WTC11 (cell line): ENCODE data around the gene RPN1. TPM values are rescaled to one million over a fixed set of nuclear protein-coding genes. Genes with fewer than 3 reads are reported as not detected.

Experiments
- ATAC-seq: fragments of 200-7000 bp; cut with Tn5 transposase; 2 replicates; pipeline ENCODE4 v1.10.0; 2021; ENCODE audit warnings: mild to moderate bottlenecking, moderate library complexity
- CTCF ChIA-PET: fragments of 300-600 bp; sonication (Branson Sonifier 250); formaldehyde crosslinking; loops from one replicate; lab custom pipeline; 2021; ENCODE audit warnings: antibody characterized with exemption; lab: Charles Lee
- POLR2A ChIA-PET: fragments of 350-600 bp; sonication (Branson Sonifier 250); formaldehyde crosslinking; loops from one replicate; lab custom pipeline; 2021; ENCODE audit warnings: antibody characterized with exemption; lab: Charles Lee
- DNase-seq: peaks from one replicate; pipeline ENCODE4 v3.0.0; 2021; ENCODE audit warnings: low spot score
- H3K27ac Mint-ChIP-seq: 2 replicates; pipeline ENCODE4 v1.8.0; 2021; ENCODE audit warnings: mixed read lengths
- H3K27me3 Mint-ChIP-seq: 2 replicates; pipeline ENCODE4 v1.8.0; 2021; ENCODE audit warnings: low read depth, mild to moderate bottlenecking, moderate library complexity, mixed read lengths
- H3K36me3 Mint-ChIP-seq: 2 replicates; pipeline ENCODE4 v1.8.0; 2021; ENCODE audit warnings: mixed read lengths
- H3K4me1 Mint-ChIP-seq: 2 replicates; pipeline ENCODE4 v1.8.0; 2022; ENCODE audit warnings: mixed read lengths
- H3K4me3 Mint-ChIP-seq: 2 replicates; pipeline ENCODE4 v1.8.0; 2021; ENCODE audit warnings: mild to moderate bottlenecking, moderate library complexity, mixed read lengths
- H3K9me3 Mint-ChIP-seq: 2 replicates; pipeline ENCODE4 v1.8.0; 2021; ENCODE audit warnings: mixed read lengths
- ARID4B ChIP-seq: sonication (generic); formaldehyde crosslinking; IDR thresholded peaks from 2 replicates; pipeline ENCODE4 v1.8.0; 2023; ENCODE audit warnings: missing genetic modification reagents, mild to moderate bottlenecking, borderline replicate concordance
- EMX1 ChIP-seq: fragments of 250-450 bp; sonication (Bioruptor Pico); IDR thresholded peaks from 2 replicates; pipeline ENCODE4 v1.8.0; 2021; ENCODE audit warnings: mild to moderate bottlenecking
- ETV6 ChIP-seq: sonication (generic); formaldehyde crosslinking; IDR thresholded peaks from 2 replicates; pipeline ENCODE4 v1.8.1; 2022; ENCODE audit warnings: mild to moderate bottlenecking, missing genetic modification reagents
- FOXJ3 ChIP-seq: sonication (generic); formaldehyde crosslinking; IDR thresholded peaks from 2 replicates; pipeline ENCODE4 v1.9.0; 2021; ENCODE audit warnings: missing genetic modification reagents, mild to moderate bottlenecking, borderline replicate concordance
- FOXK1 ChIP-seq: sonication (generic); formaldehyde crosslinking; IDR thresholded peaks from 2 replicates; pipeline ENCODE4 v1.8.0; 2022; ENCODE audit warnings: mild to moderate bottlenecking, moderate library complexity, missing genetic modification reagents
- GTF2I ChIP-seq: fragments of 250-450 bp; sonication (Bioruptor Pico); conservative IDR thresholded peaks from 2 replicates; pipeline ENCODE4 v1.4.0; 2021; ENCODE audit warnings: mild to moderate bottlenecking
- IRF1 ChIP-seq: sonication (generic); formaldehyde crosslinking; IDR thresholded peaks from 2 replicates; pipeline ENCODE4 v1.8.0; 2023; ENCODE audit warnings: missing genetic modification reagents
- IRF2 ChIP-seq: sonication (generic); formaldehyde crosslinking; IDR thresholded peaks from 2 replicates; pipeline ENCODE4 v1.8.0; 2022; ENCODE audit warnings: low read depth, missing genetic modification reagents, borderline replicate concordance
- JUN ChIP-seq: sonication (generic); formaldehyde crosslinking; IDR thresholded peaks from 2 replicates; pipeline ENCODE4 v1.8.0; 2023; ENCODE audit warnings: mild to moderate bottlenecking, missing genetic modification reagents
- MYBL2 ChIP-seq: sonication (generic); formaldehyde crosslinking; IDR thresholded peaks from 2 replicates; pipeline ENCODE4 v1.8.1; 2023; ENCODE audit warnings: mild to moderate bottlenecking, moderate library complexity, missing genetic modification reagents
- NR3C1 ChIP-seq: sonication (generic); formaldehyde crosslinking; conservative IDR thresholded peaks from 2 replicates; pipeline ENCODE4 v1.8.1; 2023; ENCODE audit warnings: low read depth, mild to moderate bottlenecking, missing genetic modification reagents
- RELA ChIP-seq: sonication (generic); formaldehyde crosslinking; IDR thresholded peaks from 2 replicates; pipeline ENCODE4 v1.8.1; 2022; ENCODE audit warnings: missing genetic modification reagents, mild to moderate bottlenecking, borderline replicate concordance
- RORB ChIP-seq: fragments of 250-450 bp; sonication (Bioruptor Pico); IDR thresholded peaks from 2 replicates; pipeline ENCODE4 v1.9.0; 2021; ENCODE audit warnings: mild to moderate bottlenecking
- SMAD3 ChIP-seq: sonication (generic); formaldehyde crosslinking; IDR thresholded peaks from 2 replicates; pipeline ENCODE4 v1.8.0; 2022; ENCODE audit warnings: missing genetic modification reagents, mild to moderate bottlenecking, borderline replicate concordance
- SOX15 ChIP-seq: fragments of 250-450 bp; sonication (Bioruptor Pico); IDR thresholded peaks from 2 replicates; pipeline ENCODE4 v1.9.0; 2021; ENCODE audit warnings: mild to moderate bottlenecking
- TCF7 ChIP-seq: sonication (generic); formaldehyde crosslinking; IDR thresholded peaks from 2 replicates; pipeline ENCODE4 v1.8.0; 2022; ENCODE audit warnings: mild to moderate bottlenecking, low read depth, missing genetic modification reagents, moderate library complexity
- ZNF219 ChIP-seq: sonication (generic); formaldehyde crosslinking; IDR thresholded peaks from 2 replicates; pipeline ENCODE4 v1.8.0; 2023; ENCODE audit warnings: missing genetic modification reagents, mild to moderate bottlenecking, borderline replicate concordance
- ZNF317 ChIP-seq: sonication (generic); formaldehyde crosslinking; IDR thresholded peaks from 2 replicates; pipeline ENCODE4 v1.8.1; 2023; ENCODE audit warnings: low read depth, mild to moderate bottlenecking, moderate library complexity, missing genetic modification reagents, borderline replicate concordance
- ZNF396 ChIP-seq: fragments of 250-450 bp; sonication (Bioruptor Pico); IDR thresholded peaks from 2 replicates; pipeline ENCODE4 v1.8.0; 2021; ENCODE audit warnings: mild to moderate bottlenecking, moderate library complexity, borderline replicate concordance
- ZNF416 ChIP-seq: fragments of 250-450 bp; sonication (Bioruptor Pico); IDR thresholded peaks from 2 replicates; pipeline ENCODE4 v1.9.0; 2021; ENCODE audit warnings: mild to moderate bottlenecking, inconsistent platforms
- ZSCAN18 ChIP-seq: fragments of 250-450 bp; sonication (Bioruptor Pico); IDR thresholded peaks from 2 replicates; pipeline ENCODE4 v2.1.2; 2022; ENCODE audit warnings: mild to moderate bottlenecking, moderate library complexity
- total RNA-seq: library from RNA; stranded (reverse); gene quantifications from 3 replicates; pipeline ENCODE4 v1.2.3, GENCODE V29; 2021
- TF ChIP-seq, protein P1 (sequence below): sonication (generic); formaldehyde crosslinking; IDR thresholded peaks from 2 replicates; pipeline ENCODE4 v1.8.0; 2022; ENCODE audit warnings: mild to moderate bottlenecking, missing genetic modification reagents
- TF ChIP-seq, protein P2 (sequence below): sonication (generic); formaldehyde crosslinking; IDR thresholded peaks from 2 replicates; pipeline ENCODE4 v1.8.1; 2022; ENCODE audit warnings: low read depth, mild to moderate bottlenecking, moderate library complexity, missing genetic modification reagents, borderline replicate concordance
- TF ChIP-seq, protein P3 (sequence below): sonication (generic); formaldehyde crosslinking; IDR thresholded peaks from 2 replicates; pipeline ENCODE4 v1.8.1; 2023; ENCODE audit warnings: mild to moderate bottlenecking, missing genetic modification reagents, borderline replicate concordance

RPN1 gene
- total RNA-seq, 1 experiment from 2014 or later: 160 TPM

DNA sequence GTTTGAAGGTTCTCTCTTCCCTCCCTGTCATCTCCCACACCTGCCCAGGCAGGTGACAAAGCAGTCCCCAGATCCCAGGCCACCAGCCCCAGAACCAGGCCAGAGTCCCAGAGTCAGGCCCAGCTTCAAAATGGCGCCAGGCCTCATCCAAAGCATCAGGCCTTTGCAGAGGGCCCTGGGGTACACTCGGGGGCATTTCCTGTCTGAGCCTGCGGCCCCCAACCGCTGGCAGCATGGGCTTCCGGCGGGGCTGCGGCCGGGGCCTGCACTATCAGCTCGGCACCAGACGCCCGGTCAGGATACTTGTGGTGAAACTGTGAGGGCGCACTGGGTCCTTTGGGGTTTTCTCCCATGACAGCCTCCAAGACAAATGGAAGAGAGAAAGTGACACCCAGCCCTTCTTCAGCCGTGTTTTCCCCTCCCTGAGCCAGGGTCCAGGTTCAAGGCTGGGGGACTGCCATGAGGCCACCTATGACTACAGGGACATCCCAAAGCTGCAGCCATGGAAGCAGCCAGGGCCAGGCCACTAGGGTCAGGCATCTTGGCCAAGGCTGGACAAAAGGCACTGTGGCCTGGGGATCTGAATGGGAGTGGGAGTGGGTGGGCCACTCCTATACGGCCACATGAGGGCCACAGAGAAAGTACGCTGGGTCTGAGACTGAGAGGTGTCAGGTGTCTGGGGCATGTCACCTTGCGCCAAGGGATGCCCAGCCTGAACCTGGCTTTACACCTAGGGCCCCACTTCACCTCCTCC, 33.9 kb downstream of the RPN1 start:
- Mint-ChIP-seq H3K27ac (no peak overlapping the region), H3K27me3 (no peaks in the 10 kb centered on the region), H3K9me3 (no peaks in the 10 kb centered on the region), H3K36me3 (peaks cover 24% of the 10 kb centered on the region), H3K4me1 (peaks cover 14% of the 10 kb centered on the region)
- no peak for DNase-seq
- CTCF ChIA-PET: interaction anchor here (0.5 to 2.9 kb wide), 12 partner anchors 9 to 259 kb away, joined by 3 to 55 read pairs (median 6); no protein-coding TSS in a partner anchor
- POLR2A ChIA-PET: interaction anchor here (1.5 kb wide), 1 partner anchor 64 kb away, joined by 5 read pairs; no protein-coding TSS in a partner anchor
- TF ChIP-seq NR3C1: no peak
- TF ChIP-seq ZNF317 (CRISPR knock-in tag): no peak
- no peak for TF ChIP-seq FOXJ3 (CRISPR knock-in tag)
- no peak for TF ChIP-seq RORB
- no peak for TF ChIP-seq RELA (CRISPR knock-in tag)
- no peak for TF ChIP-seq TCF7 (CRISPR knock-in tag)
- TF ChIP-seq ZNF416 (CRISPR knock-in tag): no peak
- no peak for TF ChIP-seq EMX1 (CRISPR knock-in tag)
- no peak for TF ChIP-seq ETV6 (CRISPR knock-in tag)
- TF ChIP-seq, protein P1, sequence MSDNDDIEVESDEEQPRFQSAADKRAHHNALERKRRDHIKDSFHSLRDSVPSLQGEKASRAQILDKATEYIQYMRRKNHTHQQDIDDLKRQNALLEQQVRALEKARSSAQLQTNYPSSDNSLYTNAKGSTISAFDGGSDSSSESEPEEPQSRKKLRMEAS: no peak
- TF ChIP-seq SOX15 (CRISPR knock-in tag): no peak
- no peak for TF ChIP-seq GTF2I (CRISPR knock-in tag)
- TF ChIP-seq, protein P2, sequence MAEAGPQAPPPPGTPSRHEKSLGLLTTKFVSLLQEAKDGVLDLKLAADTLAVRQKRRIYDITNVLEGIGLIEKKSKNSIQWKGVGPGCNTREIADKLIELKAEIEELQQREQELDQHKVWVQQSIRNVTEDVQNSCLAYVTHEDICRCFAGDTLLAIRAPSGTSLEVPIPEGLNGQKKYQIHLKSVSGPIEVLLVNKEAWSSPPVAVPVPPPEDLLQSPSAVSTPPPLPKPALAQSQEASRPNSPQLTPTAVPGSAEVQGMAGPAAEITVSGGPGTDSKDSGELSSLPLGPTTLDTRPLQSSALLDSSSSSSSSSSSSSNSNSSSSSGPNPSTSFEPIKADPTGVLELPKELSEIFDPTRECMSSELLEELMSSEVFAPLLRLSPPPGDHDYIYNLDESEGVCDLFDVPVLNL (CRISPR knock-in tag): no peak
- no peak for TF ChIP-seq JUN
- TF ChIP-seq IRF1 (CRISPR knock-in tag): no peak
- TF ChIP-seq IRF2 (CRISPR knock-in tag): no peak
- TF ChIP-seq FOXK1 (CRISPR knock-in tag): no peak
- TF ChIP-seq MYBL2 (CRISPR knock-in tag): no peak
- TF ChIP-seq, all 79 proteins: peak for 0
- peak overlapping the region; percentile 91 for H3K4me3 Mint-ChIP-seq
- no peak for ATAC-seq

GRCh38 chr3:128614076-128614475, 36.5 kb downstream of the RPN1 start:
- ChIA-PET CTCF (interaction anchor here (0.7 to 0.8 kb wide), 2 partner anchors 25 to 32 kb away, joined by 3 to 4 read pairs; no protein-coding TSS in a partner anchor), POLR2A (no interaction called here)
- Mint-ChIP-seq H3K9me3 (no peaks in the 10 kb centered on the region), H3K36me3 (peaks cover 3% of the 10 kb centered on the region; the same call in 1 of the 2 replicates), H3K27me3 (no peaks in the 10 kb centered on the region), H3K27ac (no peak overlapping the region), H3K4me3 (no peak overlapping the region), H3K4me1 (peaks cover 9% of the 10 kb centered on the region)
- no peak for ATAC-seq
- DNase-seq: no peak
- TF ChIP-seq SMAD3 (CRISPR knock-in tag): no peak
- no peak for TF ChIP-seq ZNF396 (CRISPR knock-in tag)
- TF ChIP-seq ZNF219 (CRISPR knock-in tag): no peak
- TF ChIP-seq ARID4B (CRISPR knock-in tag): no peak
- TF ChIP-seq, protein P3, sequence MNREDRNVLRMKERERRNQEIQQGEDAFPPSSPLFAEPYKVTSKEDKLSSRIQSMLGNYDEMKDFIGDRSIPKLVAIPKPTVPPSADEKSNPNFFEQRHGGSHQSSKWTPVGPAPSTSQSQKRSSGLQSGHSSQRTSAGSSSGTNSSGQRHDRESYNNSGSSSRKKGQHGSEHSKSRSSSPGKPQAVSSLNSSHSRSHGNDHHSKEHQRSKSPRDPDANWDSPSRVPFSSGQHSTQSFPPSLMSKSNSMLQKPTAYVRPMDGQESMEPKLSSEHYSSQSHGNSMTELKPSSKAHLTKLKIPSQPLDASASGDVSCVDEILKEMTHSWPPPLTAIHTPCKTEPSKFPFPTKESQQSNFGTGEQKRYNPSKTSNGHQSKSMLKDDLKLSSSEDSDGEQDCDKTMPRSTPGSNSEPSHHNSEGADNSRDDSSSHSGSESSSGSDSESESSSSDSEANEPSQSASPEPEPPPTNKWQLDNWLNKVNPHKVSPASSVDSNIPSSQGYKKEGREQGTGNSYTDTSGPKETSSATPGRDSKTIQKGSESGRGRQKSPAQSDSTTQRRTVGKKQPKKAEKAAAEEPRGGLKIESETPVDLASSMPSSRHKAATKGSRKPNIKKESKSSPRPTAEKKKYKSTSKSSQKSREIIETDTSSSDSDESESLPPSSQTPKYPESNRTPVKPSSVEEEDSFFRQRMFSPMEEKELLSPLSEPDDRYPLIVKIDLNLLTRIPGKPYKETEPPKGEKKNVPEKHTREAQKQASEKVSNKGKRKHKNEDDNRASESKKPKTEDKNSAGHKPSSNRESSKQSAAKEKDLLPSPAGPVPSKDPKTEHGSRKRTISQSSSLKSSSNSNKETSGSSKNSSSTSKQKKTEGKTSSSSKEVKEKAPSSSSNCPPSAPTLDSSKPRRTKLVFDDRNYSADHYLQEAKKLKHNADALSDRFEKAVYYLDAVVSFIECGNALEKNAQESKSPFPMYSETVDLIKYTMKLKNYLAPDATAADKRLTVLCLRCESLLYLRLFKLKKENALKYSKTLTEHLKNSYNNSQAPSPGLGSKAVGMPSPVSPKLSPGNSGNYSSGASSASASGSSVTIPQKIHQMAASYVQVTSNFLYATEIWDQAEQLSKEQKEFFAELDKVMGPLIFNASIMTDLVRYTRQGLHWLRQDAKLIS: no peak
- TF ChIP-seq ZSCAN18 (CRISPR knock-in tag): no peak
- no peak for TF ChIP-seq TCF7 (CRISPR knock-in tag)
- TF ChIP-seq SOX15 (CRISPR knock-in tag): no peak
